ENCODE measurements around the gene TEX10. TPM values are rescaled to one million over a fixed set of nuclear protein-coding genes. Genes with fewer than 3 reads are reported as not detected.

TEX10 gene
- polyA plus RNA-seq, 1 donor (not counting 4 experiments of a cell fraction or from before 2014, with no cell fraction given) = 50.7 TPM

- Histone ChIP-seq H3K27ac (ENCODE audit: control insufficient read depth, insufficient read depth, low read length) (no peak overlapping the region), H3K36me3 (ENCODE audit: control insufficient read depth in 2 of 2, extremely low read depth in 1 of 2, insufficient read depth in 2 of 2, low read length in 2 of 2) (peaks cover 5 to 7% of the 10 kb centered on the region in 2 experiments), H3K27me3 (ENCODE audit: control insufficient read depth, extremely low read depth, insufficient read depth, low read length) (no peaks in the 10 kb centered on the region), H3K9me3 (ENCODE audit: control insufficient read depth, low read depth, low read length) (no peaks in the 10 kb centered on the region), H3K9ac (ENCODE audit: control insufficient read depth, extremely low read depth, insufficient read depth, low read length) (no peak overlapping the region), H2AFZ (ENCODE audit: control insufficient read depth, low read length) (no peak overlapping the region), H3K79me2 (ENCODE audit: control insufficient read depth, insufficient read depth, low read length) (peaks cover 4% of the 10 kb centered on the region), H4K20me1 (ENCODE audit: control insufficient read depth, extremely low read depth, insufficient read depth, low read length) (no peaks in the 10 kb centered on the region), H3K4me1 (ENCODE audit: control insufficient read depth, extremely low read depth, insufficient read depth, low read length) (no peaks in the 10 kb centered on the region), H3K4me3 (ENCODE audit: control insufficient read depth in 2 of 3, extremely low read depth in 1 of 3, insufficient read depth in 2 of 3, low read depth in 1 of 3, low read length in 3 of 3) (no peak overlapping the region), H3K9me1 (ENCODE audit: control insufficient read depth, extremely low read depth, insufficient read depth, low read length) (no peaks in the 10 kb centered on the region), H3K4me2 (ENCODE audit: control insufficient read depth, extremely low read depth, insufficient read depth, low read depth, low read length) (no peak overlapping the region)
- DNase-seq (ENCODE audit: low read depth, low spot score) (peak; percentile 25), FAIRE-seq (no peak)
- no peak for TF ChIP-seq EZH2 (IDR thresholded peaks at IDR 0.05; ENCODE audit: low read length)
- TF ChIP-seq, protein P1, sequence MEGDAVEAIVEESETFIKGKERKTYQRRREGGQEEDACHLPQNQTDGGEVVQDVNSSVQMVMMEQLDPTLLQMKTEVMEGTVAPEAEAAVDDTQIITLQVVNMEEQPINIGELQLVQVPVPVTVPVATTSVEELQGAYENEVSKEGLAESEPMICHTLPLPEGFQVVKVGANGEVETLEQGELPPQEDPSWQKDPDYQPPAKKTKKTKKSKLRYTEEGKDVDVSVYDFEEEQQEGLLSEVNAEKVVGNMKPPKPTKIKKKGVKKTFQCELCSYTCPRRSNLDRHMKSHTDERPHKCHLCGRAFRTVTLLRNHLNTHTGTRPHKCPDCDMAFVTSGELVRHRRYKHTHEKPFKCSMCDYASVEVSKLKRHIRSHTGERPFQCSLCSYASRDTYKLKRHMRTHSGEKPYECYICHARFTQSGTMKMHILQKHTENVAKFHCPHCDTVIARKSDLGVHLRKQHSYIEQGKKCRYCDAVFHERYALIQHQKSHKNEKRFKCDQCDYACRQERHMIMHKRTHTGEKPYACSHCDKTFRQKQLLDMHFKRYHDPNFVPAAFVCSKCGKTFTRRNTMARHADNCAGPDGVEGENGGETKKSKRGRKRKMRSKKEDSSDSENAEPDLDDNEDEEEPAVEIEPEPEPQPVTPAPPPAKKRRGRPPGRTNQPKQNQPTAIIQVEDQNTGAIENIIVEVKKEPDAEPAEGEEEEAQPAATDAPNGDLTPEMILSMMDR (optimal IDR thresholded peaks at IDR 0.05 in 1 of 3, IDR thresholded peaks at IDR 0.05 in 1 of 3, conservative IDR thresholded peaks at IDR 0.05 in 1 of 3; ENCODE audit: extremely low read depth in 1 of 3, insufficient read depth in 2 of 3, low read length in 3 of 3) = peak in 2 of 3 experiments; percentile 15 to 16
- dilution Hi-C loops (cut with MboI; ENCODE audit: extremely low pct_ligation_motif_present, low sequenced_read_pairs) = loop anchor here (25.0 kb wide), 1 partner anchor 263 kb away; the partner anchor contains the start of gene CAVIN4
These were observed 28.0 kb downstream of the TEX10 start for GRCh38 chr9:100324594-100325200.

DNA sequence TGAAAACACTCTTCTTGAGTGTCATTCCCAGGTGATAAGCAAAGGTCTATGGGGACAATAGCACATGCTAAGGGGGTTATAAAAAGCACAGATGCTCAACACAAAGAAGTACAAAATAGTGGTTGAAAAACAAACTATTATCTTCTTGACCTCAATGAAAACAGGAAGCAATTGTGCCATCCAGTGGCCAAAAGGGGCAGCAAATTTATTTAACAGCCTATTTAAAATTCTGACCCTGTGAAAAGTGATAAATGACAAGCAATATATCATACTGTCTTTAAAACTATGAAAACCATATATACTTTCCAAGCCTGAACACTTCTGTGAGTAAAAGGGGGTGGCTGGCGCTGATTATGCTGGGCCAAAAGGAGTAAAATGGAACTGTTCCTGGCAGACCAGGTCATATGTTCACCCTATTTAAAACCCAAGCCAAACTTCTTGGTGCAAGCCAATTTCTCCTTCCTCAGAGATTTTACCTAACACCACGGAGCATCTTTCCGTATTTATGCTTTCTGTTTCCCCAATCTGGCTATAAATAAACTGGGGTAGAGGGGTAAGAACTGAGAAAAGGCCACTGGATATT is 29.7 kb downstream of the TEX10 start:
- dilution Hi-C loops (cut with MboI; ENCODE audit: extremely low pct_ligation_motif_present, low sequenced_read_pairs) = loop anchor here (25.0 kb wide), 1 partner anchor 264 kb away; the partner anchor contains the start of gene CAVIN4
- TF ChIP-seq, protein P1 (optimal IDR thresholded peaks at IDR 0.05 in 1 of 3, IDR thresholded peaks at IDR 0.05 in 1 of 3, conservative IDR thresholded peaks at IDR 0.05 in 1 of 3; ENCODE audit: extremely low read depth in 1 of 3, insufficient read depth in 2 of 3, low read length in 3 of 3) = peak in 2 of 3 experiments; percentile 36 to 58
- TF ChIP-seq EZH2 (IDR thresholded peaks at IDR 0.05; ENCODE audit: low read length) = no peak
- no peak overlapping the region for H3K9ac ChIP-seq (ENCODE audit: control insufficient read depth, extremely low read depth, insufficient read depth, low read length)
- H3K27ac ChIP-seq (ENCODE audit: control insufficient read depth, insufficient read depth, low read length) = no peak overlapping the region
- H2AFZ ChIP-seq (ENCODE audit: control insufficient read depth, low read length) = no peak overlapping the region
- peaks cover 5% of the 10 kb centered on the region for H3K79me2 ChIP-seq (ENCODE audit: control insufficient read depth, insufficient read depth, low read length)
- H3K9me1 ChIP-seq (ENCODE audit: control insufficient read depth, extremely low read depth, insufficient read depth, low read length) = no peaks in the 10 kb centered on the region
- H3K9me3 ChIP-seq (ENCODE audit: control insufficient read depth, low read depth, low read length) = no peaks in the 10 kb centered on the region
- H3K4me3 ChIP-seq (ENCODE audit: control insufficient read depth in 2 of 3, extremely low read depth in 1 of 3, insufficient read depth in 2 of 3, low read depth in 1 of 3, low read length in 3 of 3) = no peak overlapping the region
- FAIRE-seq (no peak), DNase-seq (ENCODE audit: low read depth, low spot score) (no peak)
- no peak overlapping the region for H3K4me2 ChIP-seq (ENCODE audit: control insufficient read depth, extremely low read depth, insufficient read depth, low read depth, low read length)
- H4K20me1 ChIP-seq (ENCODE audit: control insufficient read depth, extremely low read depth, insufficient read depth, low read length) = no peaks in the 10 kb centered on the region
- H3K4me1 ChIP-seq (ENCODE audit: control insufficient read depth, extremely low read depth, insufficient read depth, low read length) = no peaks in the 10 kb centered on the region
- no peaks in the 10 kb centered on the region for H3K27me3 ChIP-seq (ENCODE audit: control insufficient read depth, extremely low read depth, insufficient read depth, low read length)
- H3K36me3 ChIP-seq (ENCODE audit: control insufficient read depth in 2 of 2, extremely low read depth in 1 of 2, insufficient read depth in 2 of 2, low read length in 2 of 2) = peaks cover 6 to 8% of the 10 kb centered on the region in 2 experiments

All from keratinocyte (primary cell).